Activated naive CD8-positive, alpha-beta T cell treated with anti-CD3 and anti-CD28 coated beads, Interleukin-2, amount 50 U/mL, for 24 hours (primary cell): Measurements from ENCODE around the gene CHRNB4.

Experiments used
- ATAC-seq: fragments of 150-1000 bp; cut with Tn5 transposase; one replicate; pipeline ENCODE4 v1.10.0; 2021
- DNase-seq: peaks from one replicate; pipeline ENCODE4 v3.0.0; 2021
- H3K27ac Mint-ChIP-seq: one replicate; pipeline ENCODE4 v1.8.0; 2021; ENCODE audit warnings: mild to moderate bottlenecking, mixed read lengths
- H3K27me3 Mint-ChIP-seq: one replicate; pipeline ENCODE4 v1.8.0; 2021; ENCODE audit warnings: mixed read lengths
- H3K36me3 Mint-ChIP-seq: one replicate; pipeline ENCODE4 v1.8.0; 2021; ENCODE audit warnings: low read depth, mixed read lengths
- H3K4me1 Mint-ChIP-seq: one replicate; pipeline ENCODE4 v1.8.0; 2021; ENCODE audit warnings: mixed read lengths
- H3K4me3 Mint-ChIP-seq: one replicate; pipeline ENCODE4 v1.8.0; 2021; ENCODE audit warnings: mild to moderate bottlenecking, moderate library complexity, mixed read lengths
- H3K9me3 Mint-ChIP-seq: one replicate; pipeline ENCODE4 v1.8.0; 2021; ENCODE audit warnings: mixed read lengths

CHRNB4 gene

GRCh38 chr15:78675206-78675605, 34.2 kb upstream of the CHRNB4 start:
- H3K36me3 Mint-ChIP-seq, result no peaks in the 10 kb centered on the region
- no peaks in the 10 kb centered on the region for H3K4me1 Mint-ChIP-seq
- H3K27ac Mint-ChIP-seq, result no peak overlapping the region
- no peaks in the 10 kb centered on the region for H3K9me3 Mint-ChIP-seq
- no peak for ATAC-seq
- no peak overlapping the region for H3K4me3 Mint-ChIP-seq
- DNase-seq, result no peak
- H3K27me3 Mint-ChIP-seq, result no peaks in the 10 kb centered on the region

DNA sequence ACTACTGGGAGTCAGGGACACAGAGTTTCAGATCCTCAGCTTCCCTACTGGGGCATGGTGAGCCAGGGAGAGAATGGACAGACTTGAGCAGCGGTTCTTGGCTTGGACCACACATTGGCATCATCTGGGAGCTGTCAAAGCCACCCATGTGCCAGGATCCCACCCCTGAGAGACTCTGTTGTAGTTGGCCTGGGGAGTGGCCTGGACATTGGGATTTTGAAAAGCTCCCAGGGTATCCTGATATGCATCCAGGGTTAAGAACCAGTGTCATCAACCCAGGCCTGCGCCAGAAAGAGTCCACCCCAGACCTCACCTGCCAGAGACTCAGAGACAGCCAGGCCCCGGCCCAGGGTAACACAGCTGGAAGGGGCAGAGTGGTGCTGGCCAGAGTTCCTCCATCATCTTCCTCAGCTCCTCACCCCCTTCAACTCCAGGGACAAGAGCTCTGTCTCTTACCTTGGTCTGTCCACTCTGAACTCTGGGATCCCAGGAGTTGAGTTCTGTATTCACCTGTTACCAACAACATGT, 33.0 kb upstream of the CHRNB4 start:
- H3K4me1 Mint-ChIP-seq, result no peaks in the 10 kb centered on the region
- no peak for ATAC-seq
- H3K9me3 Mint-ChIP-seq, result no peaks in the 10 kb centered on the region
- no peaks in the 10 kb centered on the region for H3K27me3 Mint-ChIP-seq
- no peak overlapping the region for H3K27ac Mint-ChIP-seq
- DNase-seq, result no peak
- H3K4me3 Mint-ChIP-seq, result no peak overlapping the region
- H3K36me3 Mint-ChIP-seq, result no peaks in the 10 kb centered on the region

- no peaks in the 10 kb centered on the region for H3K36me3 Mint-ChIP-seq
- no peak overlapping the region for H3K4me3 Mint-ChIP-seq
- H3K4me1 Mint-ChIP-seq, result no peaks in the 10 kb centered on the region
- no peaks in the 10 kb centered on the region for H3K9me3 Mint-ChIP-seq
- no peak overlapping the region for H3K27ac Mint-ChIP-seq
- DNase-seq, result no peak
- no peak for ATAC-seq
- H3K27me3 Mint-ChIP-seq, result peaks cover 2% of the 10 kb centered on the region
Observed at GRCh38 chr15:78673476-78673875, 32.5 kb upstream of the CHRNB4 start.

DNA sequence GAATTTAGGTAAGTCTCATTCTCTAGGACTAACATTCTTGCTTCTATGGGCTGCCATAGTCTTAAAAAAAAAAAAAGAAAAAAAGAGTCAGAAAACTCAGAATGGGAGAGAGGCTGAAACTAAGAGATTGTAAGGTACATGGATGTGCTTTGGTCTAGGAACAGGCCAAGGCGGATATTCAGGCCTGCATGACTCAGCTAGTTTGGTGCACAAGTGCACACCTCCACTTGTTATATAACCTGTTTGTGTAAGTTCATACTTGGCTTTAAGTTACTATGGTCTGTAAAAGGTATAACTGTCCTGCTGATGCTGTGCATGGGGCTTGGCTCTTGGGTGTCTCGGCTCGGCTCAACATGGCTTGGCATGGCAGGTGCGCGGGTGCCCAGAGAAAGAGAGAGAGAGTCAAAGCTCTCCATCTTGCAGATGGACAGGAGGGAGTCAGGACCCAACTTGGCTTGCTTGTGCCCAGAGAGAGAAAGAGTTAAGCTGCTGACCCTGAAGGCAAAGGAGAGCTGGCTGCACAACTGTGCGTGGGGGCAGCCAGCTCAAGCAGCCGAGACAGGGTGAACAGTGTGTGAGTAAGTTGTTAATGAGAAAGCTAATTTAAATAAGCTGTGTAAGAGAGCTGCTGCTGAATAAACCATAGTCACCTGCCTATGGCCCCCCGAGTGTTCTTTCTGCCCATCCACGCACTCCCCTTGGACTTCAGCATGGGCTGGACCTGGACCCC, 31.4 kb upstream of the CHRNB4 start:
- no peak overlapping the region for H3K4me3 Mint-ChIP-seq
- no peaks in the 10 kb centered on the region for H3K9me3 Mint-ChIP-seq
- peaks cover 7% of the 10 kb centered on the region for H3K27me3 Mint-ChIP-seq
- H3K27ac Mint-ChIP-seq, result no peak overlapping the region
- no peak for DNase-seq
- ATAC-seq, result no peak
- H3K4me1 Mint-ChIP-seq, result no peaks in the 10 kb centered on the region
- H3K36me3 Mint-ChIP-seq, result no peaks in the 10 kb centered on the region

- H3K27me3 Mint-ChIP-seq, result peaks cover 8% of the 10 kb centered on the region
- DNase-seq (no peak), ATAC-seq (no peak)
- no peaks in the 10 kb centered on the region for H3K36me3 Mint-ChIP-seq
- no peaks in the 10 kb centered on the region for H3K4me1 Mint-ChIP-seq
- H3K9me3 Mint-ChIP-seq, result no peaks in the 10 kb centered on the region
- no peak overlapping the region for H3K4me3 Mint-ChIP-seq
- no peak overlapping the region for H3K27ac Mint-ChIP-seq
Observed at GRCh38 chr15:78671626-78672211, 30.7 kb upstream of the CHRNB4 start.

DNA sequence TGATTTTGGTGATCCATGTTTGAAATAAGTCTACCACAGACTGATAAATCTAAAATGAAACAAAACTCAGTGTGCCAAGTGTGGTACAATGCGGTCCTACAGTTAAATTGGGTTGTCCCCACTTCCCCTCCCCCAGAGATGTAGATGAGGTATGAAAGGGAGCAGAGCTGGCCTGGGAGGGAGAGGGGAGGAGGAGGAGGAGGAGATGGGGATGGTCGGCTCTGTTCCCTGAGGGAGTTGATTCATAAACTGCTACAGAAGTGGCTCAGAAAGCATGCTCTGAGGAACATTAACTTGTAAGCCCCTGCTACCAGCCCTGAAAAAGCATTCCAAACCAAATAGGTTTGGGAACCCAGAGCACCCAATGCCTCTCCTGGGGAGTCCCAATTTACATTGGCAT, 28.0 kb upstream of the CHRNB4 start:
- ATAC-seq, result no peak
- no peak overlapping the region for H3K4me3 Mint-ChIP-seq
- H3K36me3 Mint-ChIP-seq, result no peaks in the 10 kb centered on the region
- peaks cover 6% of the 10 kb centered on the region for H3K4me1 Mint-ChIP-seq
- no peaks in the 10 kb centered on the region for H3K9me3 Mint-ChIP-seq
- H3K27ac Mint-ChIP-seq, result no peak overlapping the region
- DNase-seq, result no peak
- H3K27me3 Mint-ChIP-seq, result peaks cover 8% of the 10 kb centered on the region

DNA sequence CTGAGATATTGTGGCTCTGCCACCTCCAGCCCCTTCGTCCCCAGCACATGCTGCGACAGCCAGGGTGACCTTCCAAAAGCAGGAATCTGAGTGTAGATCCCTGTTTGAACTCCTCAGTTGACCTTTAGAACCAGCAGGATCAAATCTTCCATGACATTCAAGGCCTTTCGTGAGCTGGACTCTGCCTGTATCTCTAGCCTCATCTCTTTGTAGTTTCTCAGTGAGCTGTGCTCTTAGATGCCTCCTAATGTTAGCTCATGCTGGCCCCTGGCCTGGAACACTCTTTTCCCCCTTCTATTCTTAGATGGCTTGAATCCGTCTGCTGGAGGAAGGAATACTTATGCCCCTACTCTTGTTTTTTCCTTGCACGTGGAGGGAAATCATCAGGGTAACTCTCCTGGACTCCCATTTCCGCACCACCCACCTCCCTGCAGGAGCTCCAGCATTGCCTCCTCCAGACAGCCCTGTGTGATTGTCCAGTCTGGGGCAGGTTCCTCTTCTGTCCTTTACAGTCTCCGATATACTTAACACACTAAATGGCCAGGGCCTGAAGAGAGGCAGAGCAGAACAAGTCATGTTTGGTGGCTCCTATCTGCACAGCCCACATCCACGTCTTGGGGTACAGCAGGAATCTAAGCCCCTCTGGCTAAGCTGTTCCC, 26.7 kb upstream of the CHRNB4 start:
- Mint-ChIP-seq H3K27me3 (peaks cover 8% of the 10 kb centered on the region), H3K36me3 (no peaks in the 10 kb centered on the region), H3K9me3 (no peaks in the 10 kb centered on the region), H3K4me1 (peaks cover 6% of the 10 kb centered on the region), H3K4me3 (no peak overlapping the region), H3K27ac (no peak overlapping the region)
- DNase-seq, result no peak
- no peak for ATAC-seq

- Mint-ChIP-seq H3K9me3 (no peaks in the 10 kb centered on the region), H3K27ac (no peak overlapping the region), H3K4me3 (no peak overlapping the region), H3K36me3 (no peaks in the 10 kb centered on the region), H3K27me3 (peaks cover 8% of the 10 kb centered on the region), H3K4me1 (peaks cover 6% of the 10 kb centered on the region)
- DNase-seq (no peak), ATAC-seq (no peak)
Observed at GRCh38 chr15:78666010-78666409, 25.0 kb upstream of the CHRNB4 start.

GRCh38 chr15:78663703-78664102, 22.7 kb upstream of the CHRNB4 start:
- peaks cover 6% of the 10 kb centered on the region for H3K27me3 Mint-ChIP-seq
- peaks cover 6% of the 10 kb centered on the region for H3K4me1 Mint-ChIP-seq
- no peak overlapping the region for H3K27ac Mint-ChIP-seq
- no peaks in the 10 kb centered on the region for H3K36me3 Mint-ChIP-seq
- DNase-seq, result no peak
- ATAC-seq, result no peak
- no peak overlapping the region for H3K4me3 Mint-ChIP-seq
- H3K9me3 Mint-ChIP-seq, result no peaks in the 10 kb centered on the region

GRCh38 chr15:78662028-78662427, 21.0 kb upstream of the CHRNB4 start:
- Mint-ChIP-seq H3K27me3 (no peaks in the 10 kb centered on the region), H3K36me3 (no peaks in the 10 kb centered on the region), H3K4me3 (no peak overlapping the region), H3K4me1 (peaks cover 6% of the 10 kb centered on the region), H3K9me3 (no peaks in the 10 kb centered on the region), H3K27ac (no peak overlapping the region)
- ATAC-seq (no peak), DNase-seq (no peak)

GRCh38 chr15:78661001-78661400, 20.0 kb upstream of the CHRNB4 start:
- H3K4me3 Mint-ChIP-seq, result no peak overlapping the region
- H3K9me3 Mint-ChIP-seq, result no peaks in the 10 kb centered on the region
- H3K27me3 Mint-ChIP-seq, result no peaks in the 10 kb centered on the region
- peaks cover 4% of the 10 kb centered on the region for H3K4me1 Mint-ChIP-seq
- no peaks in the 10 kb centered on the region for H3K36me3 Mint-ChIP-seq
- ATAC-seq (no peak), DNase-seq (no peak)
- H3K27ac Mint-ChIP-seq, result no peak overlapping the region

- no peak overlapping the region for H3K4me3 Mint-ChIP-seq
- peaks cover 1% of the 10 kb centered on the region for H3K4me1 Mint-ChIP-seq
- H3K9me3 Mint-ChIP-seq, result no peaks in the 10 kb centered on the region
- no peaks in the 10 kb centered on the region for H3K36me3 Mint-ChIP-seq
- DNase-seq, result no peak
- no peak overlapping the region for H3K27ac Mint-ChIP-seq
- no peak for ATAC-seq
- H3K27me3 Mint-ChIP-seq, result no peaks in the 10 kb centered on the region
Observed at GRCh38 chr15:78660584-78660983, 19.6 kb upstream of the CHRNB4 start.

GRCh38 chr15:78658823-78659222, 17.8 kb upstream of the CHRNB4 start:
- Mint-ChIP-seq H3K4me3 (no peak overlapping the region), H3K9me3 (no peaks in the 10 kb centered on the region), H3K4me1 (no peaks in the 10 kb centered on the region), H3K27ac (no peak overlapping the region), H3K36me3 (no peaks in the 10 kb centered on the region), H3K27me3 (no peaks in the 10 kb centered on the region)
- no peak for DNase-seq
- no peak for ATAC-seq

- no peaks in the 10 kb centered on the region for H3K9me3 Mint-ChIP-seq
- no peaks in the 10 kb centered on the region for H3K36me3 Mint-ChIP-seq
- H3K27ac Mint-ChIP-seq, result no peak overlapping the region
- DNase-seq, result no peak
- no peaks in the 10 kb centered on the region for H3K27me3 Mint-ChIP-seq
- no peak overlapping the region for H3K4me3 Mint-ChIP-seq
- no peaks in the 10 kb centered on the region for H3K4me1 Mint-ChIP-seq
- ATAC-seq, result no peak
Observed at GRCh38 chr15:78654272-78654671, 13.3 kb upstream of the CHRNB4 start.

DNA sequence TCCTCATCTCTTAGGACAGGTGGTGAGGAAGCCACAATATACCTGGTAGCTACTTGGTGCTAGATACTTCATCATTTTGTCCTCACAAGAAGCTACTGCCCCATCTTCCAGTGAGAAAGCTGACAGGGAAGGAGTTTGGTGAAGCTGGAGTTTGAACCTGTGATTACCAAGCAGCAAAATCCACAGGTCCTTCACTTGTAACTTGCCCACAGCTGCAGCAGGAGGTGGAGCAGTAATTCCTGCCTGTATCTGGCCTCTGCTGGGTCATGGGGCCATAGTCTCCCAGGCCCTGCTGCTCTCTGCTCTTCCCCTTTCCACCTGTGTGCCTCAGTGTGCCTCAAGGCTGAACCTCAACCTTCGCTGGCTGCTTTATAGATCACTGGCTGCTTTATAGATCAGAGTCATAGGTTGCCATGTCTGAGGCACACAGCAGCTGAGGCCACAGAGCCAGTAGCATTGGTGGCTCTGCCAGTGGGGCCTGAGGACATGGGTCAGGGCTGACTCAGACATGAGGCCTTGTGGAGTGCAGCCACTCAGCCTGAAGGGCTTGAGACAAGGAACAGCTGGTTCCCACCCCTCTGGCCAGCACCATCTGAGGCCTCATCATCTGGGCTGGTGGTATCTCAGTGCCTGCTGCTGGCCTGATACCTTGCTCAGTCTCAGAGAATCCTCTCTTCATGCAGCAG, 11.1 kb upstream of the CHRNB4 start:
- Mint-ChIP-seq H3K27ac (no peak overlapping the region), H3K36me3 (no peaks in the 10 kb centered on the region), H3K27me3 (no peaks in the 10 kb centered on the region), H3K4me1 (no peaks in the 10 kb centered on the region), H3K4me3 (no peak overlapping the region), H3K9me3 (no peaks in the 10 kb centered on the region)
- ATAC-seq (peak; percentile 28), DNase-seq (no peak)
